ENCODE results near the gene CRYBG2. TPM values are rescaled to one million over a fixed set of nuclear protein-coding genes. Genes with fewer than 3 reads are reported as not detected.

The CRYBG2 gene
- polyA plus RNA-seq, 1 donor, result 0.40 TPM

DNA sequence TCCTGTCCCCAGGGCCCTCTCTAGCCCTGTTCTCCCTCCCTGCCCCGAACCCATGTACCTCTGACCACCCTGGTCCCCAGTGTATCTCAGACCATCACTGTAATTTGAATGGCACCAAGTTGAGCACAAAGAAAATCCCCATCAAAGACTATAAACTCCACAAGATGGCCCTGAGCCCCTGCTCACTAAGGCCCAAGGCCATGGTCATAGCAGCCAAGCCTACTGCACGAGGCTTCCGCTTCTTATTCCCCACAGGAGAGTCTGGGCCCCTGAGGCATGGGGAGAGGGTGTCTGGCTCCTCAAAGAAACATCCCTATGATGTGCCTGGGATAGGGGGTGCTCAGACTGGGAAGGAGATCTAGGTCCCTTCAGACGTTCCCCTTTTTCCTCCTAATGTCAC, 14.1 kb upstream of the CRYBG2 start:
- DNase-seq, result no peak

DNA sequence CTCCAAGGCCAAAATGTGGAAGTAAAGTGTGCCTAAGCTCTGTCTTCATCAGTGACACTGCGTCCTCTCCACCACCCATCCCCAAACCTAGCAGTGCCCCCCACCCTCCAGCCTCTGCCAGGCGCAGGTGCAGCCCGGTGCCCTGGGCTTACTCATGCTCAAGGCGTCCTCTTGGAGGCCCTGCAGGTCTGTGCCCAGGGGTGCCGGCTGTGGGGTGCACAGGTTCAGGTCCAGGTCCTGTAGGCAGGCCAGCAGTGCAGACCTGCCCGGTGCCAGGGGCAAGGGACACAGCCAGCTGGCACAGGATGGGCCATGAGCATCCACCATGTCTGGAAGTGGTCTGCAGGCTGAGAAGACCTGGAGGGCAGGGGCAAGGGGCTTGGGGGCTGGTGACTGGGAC, 13.5 kb upstream of the CRYBG2 start:
- DNase-seq, result no peak

DNA sequence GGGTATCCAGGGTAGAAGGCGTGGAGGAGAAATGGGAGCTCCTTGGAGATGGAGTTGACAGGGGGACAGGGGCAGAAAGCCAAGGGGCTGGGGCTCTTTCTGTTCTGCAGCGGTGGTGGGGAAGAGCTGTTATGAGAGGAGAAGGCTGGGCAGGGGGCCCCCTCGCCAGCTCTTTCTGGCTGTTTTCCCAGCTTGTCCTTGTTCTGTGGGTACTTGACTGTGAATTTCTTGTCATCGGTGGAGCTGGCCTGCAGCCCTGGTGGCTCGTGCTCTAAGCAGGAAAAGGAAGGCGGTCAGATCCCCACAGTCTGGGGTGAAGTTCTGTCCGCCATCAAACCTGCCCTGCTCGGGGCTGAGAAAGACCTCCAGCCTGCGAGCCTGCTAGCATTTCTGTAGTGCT, 11.0 kb upstream of the CRYBG2 start:
- no peak for DNase-seq

DNA sequence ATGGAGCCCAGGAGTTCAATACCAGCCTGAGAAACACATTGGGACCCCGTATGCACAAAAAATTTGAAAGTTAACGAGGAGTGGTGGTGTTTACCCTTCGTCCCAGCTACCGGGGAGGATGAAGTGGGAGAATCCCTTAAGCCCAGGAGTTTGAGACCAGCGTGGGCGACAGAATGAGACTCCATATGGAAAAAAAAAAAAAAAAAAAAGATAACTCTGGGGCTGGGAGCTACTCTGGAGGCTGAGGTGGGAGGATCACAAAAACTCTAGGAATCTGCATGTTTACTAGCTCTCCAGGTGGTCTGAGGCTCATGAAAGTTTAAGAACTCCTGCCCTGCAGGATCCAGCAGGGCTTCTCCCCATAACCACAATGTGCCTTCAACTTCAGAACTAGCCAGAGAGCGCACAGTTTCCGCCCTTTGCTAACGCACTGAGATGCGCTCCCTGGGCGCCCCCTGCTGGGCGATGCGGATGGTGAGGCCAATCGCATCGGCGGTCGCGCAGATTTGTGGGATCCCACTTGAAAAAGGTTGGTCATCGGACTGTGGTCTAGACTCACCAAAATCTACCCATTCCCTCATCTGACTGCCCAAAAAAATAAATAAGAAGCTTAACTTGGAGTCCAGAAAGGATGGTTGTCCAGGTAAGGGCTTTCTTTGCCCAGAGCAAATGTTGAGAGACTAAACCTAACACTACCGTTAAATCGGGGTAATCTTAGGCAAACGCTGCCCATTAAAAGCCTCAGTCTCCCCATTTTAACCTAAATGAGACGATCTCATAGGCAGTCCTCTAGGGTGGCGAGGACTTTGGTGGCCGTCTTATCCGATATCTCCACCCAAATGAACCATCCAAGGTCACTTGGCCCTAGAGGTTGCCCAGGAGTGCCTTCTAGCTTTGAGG, 9.9 kb upstream of the CRYBG2 start:
- peak; percentile 69 for DNase-seq

DNA sequence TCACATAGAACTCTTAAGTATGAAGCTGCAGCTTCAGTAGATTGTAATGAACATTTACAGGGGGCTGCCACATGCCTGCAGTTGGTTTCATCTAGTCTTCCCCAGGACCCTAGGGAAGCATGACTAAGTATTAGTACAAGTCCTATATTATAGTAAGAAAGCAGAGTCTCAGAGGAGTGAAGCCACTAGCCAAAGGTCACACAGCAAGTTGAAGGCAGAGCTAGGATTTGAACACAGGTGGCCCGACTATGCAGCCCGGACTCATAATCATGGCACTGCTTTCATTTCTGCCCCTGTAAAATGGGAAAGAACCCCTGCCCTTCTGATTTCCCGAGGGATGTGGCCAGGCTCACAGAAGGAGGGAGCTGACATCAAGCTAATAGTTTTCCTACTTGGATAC, 8.4 kb upstream of the CRYBG2 start:
- DNase-seq, result no peak

DNA sequence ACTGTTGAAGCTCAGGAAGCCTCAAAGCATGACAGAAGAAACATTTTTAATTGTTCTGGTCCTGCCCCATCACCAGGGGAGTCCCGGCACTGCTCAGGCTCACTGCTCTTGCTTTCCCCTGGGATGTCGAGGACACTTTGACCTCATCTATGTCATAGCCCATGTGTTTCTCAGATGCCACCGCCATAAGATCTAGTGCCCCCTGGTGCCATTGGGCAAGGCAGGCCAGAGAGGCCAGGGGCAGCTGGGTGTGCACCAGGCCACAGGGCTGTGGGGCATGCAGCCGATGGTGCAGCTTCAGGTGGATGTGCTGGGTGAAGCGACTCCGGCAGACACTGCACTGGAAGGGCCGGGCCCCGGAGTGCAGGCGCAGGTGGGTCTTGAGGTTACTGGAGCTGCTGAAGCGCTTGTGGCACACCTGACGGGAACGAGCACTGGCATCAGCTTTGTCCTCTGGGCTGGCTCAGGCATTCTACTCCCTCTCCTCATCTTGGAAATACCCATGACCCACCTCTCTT, 7.7 kb upstream of the CRYBG2 start:
- DNase-seq, result no peak

DNA sequence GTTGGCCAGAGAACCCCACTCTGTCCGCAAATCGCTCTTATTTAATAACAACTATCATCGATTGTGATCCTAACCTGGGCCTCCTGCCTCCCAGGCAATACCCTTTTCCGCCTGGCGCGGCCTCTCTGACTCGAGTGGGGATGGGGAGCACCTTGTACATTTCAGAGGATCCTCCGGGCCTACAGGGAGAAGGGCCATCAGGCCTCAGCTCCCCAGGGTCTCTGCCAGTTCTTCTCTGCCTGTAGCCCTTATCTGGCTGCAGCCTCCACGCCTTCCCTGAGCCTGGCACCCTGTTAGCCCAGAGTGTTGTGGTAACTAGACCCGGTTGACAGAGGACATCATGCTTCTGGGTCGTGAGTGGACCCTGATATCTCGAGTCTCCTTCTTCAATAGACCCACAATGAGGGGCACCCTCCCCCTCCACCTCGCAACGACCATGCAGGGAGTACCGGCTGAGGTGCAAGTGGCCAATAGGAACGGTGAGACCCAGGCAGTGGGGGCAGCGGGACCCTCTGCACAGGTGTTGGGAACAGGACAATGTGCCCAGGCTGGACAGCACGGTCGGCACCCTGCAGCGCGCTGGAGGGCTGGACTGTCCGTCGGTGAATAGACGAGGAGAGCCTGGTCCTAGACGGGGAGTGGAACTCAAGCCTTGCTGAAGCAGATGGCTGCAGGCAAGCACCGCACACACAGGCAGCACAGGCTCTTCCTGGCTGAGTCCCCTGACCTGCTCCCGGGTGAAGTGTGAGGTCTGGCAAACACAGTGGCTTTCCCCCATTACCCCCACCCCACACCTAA, 7.1 kb upstream of the CRYBG2 start:
- DNase-seq, result no peak

DNA sequence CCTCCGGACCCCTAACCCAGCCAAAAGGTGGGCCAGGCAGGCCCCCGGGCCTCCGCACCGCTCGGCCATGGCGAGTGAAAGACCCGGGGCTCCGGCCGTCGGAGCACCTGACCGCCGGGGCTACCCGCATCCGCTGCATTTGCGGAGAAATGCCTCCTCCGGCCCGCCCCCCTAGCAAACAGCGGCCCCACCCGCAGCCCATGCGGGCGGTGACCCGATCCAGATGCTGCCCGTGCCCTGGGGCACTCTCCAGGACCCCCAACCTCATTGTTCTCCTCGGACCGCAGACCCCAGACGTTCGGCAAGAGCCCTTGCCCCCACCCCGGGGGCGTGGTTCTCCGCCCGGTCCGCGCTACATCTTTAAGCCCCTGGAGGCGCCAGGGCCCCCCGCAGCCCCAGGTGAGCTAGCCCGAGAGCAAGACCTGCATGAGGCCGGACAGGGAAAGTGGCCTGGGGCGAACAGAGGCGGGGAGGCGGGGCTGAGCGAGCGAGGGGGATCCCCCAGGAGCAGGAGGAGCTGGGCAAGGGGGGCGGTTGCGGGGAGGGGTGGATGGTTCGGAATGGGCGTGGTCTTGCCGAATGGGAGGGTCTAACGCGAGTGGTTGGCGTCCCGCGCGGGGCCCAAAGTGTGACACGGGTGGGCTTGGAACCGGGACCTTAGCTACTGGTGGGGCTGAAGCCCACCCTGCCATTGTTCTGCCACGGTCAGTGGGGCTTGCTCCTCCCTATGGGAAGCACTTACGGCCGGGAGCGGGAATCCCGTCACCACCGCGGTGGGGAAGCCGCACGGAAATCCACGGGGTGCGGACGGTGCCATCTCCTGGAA, 6.3 kb upstream of the CRYBG2 start:
- no peak for DNase-seq

DNA sequence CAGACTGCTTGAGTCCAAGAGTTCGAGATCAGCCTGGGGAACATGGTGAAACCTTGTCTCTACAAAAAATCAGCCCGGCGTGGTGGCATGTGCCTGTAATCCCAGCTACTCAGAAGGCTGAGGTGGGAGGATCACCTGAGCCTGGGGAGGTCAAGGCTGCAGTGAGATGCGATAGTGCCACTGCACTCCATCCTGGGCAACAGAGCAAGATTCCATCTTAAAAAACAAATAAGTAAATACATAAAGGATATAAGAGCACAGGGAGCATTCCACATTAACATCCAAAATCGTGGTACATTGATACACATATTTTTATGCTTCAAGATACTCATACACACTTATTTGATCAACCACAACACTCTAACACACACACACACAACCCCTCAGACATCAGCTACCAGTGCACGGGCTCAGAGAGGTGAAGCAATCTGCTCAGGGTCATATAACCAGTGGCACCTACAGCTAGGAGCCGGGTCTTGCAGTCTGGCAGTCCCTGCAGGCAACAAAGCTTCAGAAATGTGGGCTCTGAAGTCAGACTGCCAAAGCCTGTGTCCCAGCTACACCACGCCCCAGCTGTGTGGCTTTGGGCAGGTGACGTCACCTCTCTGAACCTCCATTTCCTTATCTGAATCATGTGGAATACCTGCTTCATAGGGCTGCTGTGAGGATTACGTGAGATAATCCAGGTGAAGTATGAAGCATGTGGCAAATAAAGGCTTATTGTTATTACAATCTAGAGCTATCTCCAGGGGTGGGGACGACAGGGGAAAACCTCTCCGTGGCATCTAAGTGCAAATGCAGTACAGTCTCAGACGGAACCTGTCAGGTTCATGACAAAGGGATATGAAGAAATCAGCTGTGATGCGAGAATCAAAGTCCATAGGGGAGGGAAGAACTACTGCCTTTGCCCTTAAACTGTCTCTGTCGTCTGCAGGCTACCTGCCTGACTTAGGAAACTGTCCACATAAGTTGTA, 4.8 kb upstream of the CRYBG2 start:
- no peak for DNase-seq

DNA sequence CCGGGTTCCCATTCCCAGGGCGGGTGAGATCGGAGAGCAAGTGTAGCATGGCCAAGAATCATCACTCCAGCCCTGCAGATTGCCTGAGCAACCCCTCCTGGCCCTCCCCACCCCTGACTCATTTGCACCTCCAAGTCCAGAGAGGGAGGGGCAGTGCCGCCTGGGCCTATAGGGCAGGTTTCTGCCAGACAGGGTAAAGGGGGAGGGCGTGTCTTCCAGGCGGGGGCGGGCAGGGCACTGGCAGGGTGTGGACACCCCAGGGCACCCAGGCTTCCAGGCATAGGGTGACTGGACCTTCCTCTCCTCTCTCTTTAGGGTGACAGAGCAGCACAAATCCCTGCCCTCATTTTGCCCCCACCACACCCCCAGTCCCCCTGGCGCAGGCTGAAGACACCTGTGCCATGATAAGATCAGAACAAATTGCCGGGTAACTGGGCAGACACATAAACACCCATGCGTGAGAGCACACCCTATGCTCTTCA, 3.2 kb upstream of the CRYBG2 start:
- DNase-seq, result no peak

DNA sequence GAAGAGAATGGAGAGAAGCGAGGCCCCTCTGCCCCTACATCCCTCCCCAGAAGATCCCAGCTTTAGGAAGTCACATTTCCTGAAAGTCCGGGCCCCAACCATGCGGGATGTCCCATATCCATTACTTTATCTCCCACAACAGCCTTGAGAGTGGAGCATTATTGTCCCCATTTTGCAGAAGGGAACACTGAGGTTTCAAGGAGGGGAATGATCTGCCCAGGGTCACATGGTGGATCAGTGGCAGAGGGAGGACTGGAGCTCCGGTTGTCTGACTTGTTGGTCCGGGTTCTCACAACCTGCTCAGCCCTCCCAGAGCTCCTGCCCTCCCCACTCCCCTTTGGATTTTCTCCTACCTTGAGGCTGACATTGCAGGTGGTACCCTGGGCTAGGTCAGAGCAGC, 2.2 kb upstream of the CRYBG2 start:
- DNase-seq, result no peak

DNA sequence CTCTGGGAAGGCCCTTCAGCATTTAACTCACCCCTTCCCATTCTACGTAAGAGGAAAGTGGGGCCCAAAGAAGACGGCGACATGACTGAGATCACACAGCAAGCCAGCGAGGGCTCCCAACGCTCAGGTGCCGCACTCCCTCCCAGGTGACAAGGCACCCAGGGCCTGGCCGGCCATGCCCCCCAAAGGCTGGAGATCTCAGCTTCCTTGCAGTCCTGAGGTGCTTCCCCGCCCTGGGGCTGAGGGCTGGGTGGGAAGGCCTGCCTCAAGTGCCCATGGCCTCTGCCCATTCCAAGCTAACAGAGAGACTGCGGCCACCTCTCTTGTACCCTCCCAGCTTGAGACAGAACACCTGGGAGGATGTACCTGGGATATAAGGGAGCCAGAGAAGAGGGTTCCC, 1.0 kb upstream of the CRYBG2 start:
- no peak for DNase-seq

DNA sequence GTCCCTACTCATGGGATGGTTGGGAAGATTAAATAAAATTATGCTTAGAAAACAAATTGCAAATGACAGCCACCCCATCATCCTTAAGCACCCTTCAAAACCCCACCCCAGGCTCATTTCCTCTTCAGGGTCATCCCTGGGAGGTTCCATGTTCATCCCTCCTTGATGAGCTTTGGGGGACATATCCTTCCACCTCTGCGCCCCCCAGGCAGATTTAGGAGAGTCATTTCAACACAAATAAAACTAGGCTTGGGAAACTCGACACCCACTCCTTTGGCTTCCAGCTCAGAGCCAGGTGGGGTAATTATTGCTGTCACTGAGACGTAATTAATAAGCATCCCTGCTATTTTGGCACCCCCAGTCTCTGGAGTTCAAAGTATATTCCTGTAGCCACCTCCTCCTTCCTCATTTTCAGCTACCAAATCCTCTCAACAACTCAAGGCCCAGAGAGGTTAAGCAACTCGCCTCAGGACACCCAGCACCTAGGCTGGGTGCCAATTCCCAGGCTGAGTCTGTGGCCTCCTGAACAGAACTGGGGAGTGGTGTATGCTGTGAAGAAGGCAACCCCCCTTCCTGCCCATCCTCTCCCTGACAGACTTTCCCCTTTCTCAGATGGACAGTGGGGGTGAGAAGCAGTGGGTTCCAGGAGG, 595 bp downstream of the CRYBG2 start:
- DNase-seq, result no peak

DNA sequence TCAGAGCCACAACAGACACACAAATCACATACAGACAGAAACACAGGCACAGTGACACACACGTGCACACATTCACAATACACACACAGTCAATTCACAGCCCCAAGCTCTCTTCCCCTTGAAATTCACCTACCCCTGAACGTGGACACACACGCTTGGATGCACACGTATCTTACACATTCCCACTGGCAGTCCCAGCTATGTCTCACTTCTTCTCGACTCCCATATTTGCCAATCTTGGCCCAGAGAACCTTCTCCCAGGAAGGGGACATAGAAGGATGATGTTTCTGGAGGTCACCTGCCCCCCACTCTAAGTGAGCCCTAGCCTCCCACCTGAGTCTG, 1.6 kb downstream of the CRYBG2 start:
- no peak for DNase-seq

DNA sequence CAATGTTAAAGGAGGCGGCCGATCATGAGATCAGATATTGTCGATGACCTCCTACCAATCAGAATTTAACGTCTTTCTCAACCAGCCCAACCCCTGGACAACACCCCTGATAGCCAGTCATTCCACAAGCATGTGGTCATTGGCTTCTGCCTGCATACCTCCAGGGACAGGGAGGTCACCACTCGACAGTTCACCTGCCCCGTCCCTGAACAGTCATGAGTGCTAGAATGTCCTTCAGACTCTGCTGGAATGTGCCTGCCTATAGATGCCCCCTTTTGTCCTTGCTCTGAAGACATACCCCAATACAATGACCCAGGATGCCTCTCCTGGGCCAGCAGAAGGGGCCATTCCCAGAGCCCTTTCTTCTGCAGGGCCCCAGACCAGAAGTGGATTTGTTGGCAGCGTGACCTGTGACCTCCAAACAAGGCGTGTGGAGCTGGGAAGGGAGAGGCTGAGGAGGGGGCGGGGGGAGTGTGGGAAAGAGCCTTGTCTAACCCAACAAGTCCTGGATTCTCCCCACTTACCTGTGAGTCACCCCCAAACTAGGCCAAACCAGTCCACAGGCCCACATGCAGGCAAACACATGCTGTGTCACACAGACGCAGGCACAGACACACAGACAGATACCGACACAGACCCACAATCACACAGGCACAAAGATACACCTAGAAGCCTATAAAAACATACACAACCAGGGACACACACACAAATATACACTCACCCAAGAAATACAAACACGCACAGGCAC, 2.2 kb downstream of the CRYBG2 start:
- no peak for DNase-seq

DNA sequence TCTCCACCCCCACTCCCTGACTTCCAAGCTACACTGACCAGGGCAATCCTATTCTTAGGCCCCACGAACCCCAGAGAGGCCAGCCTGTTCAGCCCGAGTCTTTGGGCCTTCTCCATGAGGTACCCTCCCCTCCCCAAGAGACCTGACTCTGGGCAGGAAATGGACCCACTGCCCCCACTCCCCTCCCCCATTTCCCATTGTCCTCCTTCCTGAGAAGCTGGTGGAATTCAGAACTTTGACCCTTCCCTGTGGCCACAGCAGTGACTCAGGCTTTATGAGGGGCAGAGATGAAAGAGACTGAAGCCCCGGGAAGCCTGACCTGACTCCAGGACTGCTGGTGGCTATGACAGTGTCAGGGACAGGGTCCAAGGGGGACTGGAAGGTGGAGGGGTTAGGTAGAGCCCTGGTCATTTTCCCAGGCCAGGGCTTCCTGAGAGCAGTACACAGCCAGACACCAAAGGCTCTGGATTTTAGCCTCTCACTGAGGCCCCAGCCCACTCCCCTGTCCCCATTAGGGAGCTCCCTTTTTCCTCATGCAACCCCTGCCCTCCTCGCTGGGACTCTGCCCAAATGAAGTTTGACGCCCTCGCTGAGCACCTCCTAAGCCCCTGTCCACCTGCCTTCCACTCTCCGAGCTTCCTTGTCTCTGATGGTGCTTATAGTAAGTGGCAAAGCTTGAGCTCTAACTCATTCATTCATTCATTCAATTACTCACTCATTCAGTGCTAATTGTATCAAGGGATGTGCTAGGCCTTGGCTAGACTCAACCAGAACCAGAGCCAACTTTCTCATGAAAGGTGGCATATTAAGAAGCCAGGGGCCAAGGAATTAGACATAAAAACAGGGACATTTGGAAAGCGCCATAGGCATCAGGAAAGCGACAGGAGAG, 3.0 kb downstream of the CRYBG2 start:
- DNase-seq, result no peak

DNA sequence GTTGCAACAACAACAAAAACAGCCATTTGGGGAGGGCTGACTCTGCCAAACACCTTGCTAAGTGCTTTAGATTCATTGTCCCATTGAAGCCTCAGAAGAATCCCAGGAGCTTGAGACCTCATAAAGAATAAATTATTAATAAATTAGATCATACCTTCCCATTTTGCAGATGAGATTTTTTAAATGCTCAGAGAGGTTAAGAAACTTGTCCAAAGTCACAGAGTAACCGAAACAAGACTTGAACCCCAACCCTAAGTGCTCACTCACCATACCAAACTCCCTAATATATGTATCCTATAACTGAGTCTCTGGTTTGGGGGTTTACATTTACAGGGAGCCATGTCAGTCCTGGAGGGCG, 3.6 kb downstream of the CRYBG2 start:
- DNase-seq, result no peak

DNA sequence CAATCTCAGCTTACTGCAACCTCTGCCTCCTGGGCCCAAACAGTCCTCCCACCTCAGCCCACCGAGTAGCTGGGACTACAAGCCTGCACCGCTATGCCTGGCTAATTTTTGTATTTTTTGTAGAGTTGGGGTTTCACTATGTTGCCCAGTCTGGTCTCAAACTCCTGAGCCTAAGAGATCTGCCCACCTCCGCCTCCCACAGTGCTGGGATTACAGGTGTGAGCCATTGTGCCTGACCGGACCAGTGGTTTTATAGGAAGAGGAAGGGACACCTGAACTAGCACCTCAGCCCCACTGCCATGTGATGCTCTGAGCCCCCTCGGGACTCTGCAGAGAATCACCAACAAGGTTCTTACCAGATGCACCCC, 4.1 kb downstream of the CRYBG2 start:
- DNase-seq, result no peak

DNA sequence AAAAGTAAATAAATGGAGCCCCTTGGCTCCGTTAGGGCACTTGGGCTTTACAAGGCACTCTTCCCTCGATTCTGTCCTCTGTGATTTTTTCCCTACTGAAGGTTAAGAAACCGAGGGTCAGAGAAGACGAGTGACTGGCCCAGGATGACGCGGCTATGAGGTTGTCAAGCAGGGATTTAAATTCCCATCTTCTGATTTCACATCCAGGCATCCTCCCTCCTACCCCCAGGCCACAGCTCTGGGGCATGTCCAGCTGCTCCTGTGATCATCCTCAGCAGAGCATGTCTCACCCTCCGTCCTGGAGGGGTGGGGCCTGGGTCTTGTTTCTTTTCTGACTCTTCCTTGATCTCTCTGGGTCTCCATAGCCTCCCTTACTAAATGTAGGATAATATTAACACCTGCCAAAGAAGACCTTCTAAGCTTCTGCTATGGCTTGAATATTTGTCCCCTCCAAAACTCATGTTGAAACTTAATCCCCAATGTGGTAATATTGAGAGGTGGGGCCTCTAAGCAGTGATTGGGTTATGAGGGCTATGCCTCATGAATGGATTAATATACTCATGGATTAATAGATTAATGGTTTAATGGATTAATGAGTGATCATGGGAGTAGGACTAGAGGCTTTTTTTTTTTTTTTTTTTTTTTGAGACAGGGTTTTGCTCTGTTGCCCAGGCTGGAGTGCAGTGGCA, 4.6 kb downstream of the CRYBG2 start:
- no peak for DNase-seq
